Astrocyte (in vitro differentiated cells and primary cell): Measurements from ENCODE around the gene STUB1. TPM values are rescaled to one million over a fixed set of nuclear protein-coding genes. Genes with fewer than 3 reads are reported as not detected.
A peak's percentile ranks its signal among the peaks of the same experiment; 100 is the strongest.

Experiments used
- DNase-seq: peaks from one replicate; pipeline ENCODE4 v3.0.0-alpha.2; 2010; ENCODE audit warnings: low read depth
- FAIRE-seq: peaks from 2 replicates; lab custom pipeline; 2011; peaks lifted over from hg19 to GRCh38; lab: Jason Lieb, UNC
- H2AFZ ChIP-seq: 2 replicates; pipeline ENCODE4 v1.6.0; 2012; ENCODE audit warnings: low read depth, low read length, inconsistent platforms
- H3K27ac ChIP-seq: 2 replicates; pipeline ENCODE4 v1.5.1; 2011; ENCODE audit warnings: low read depth, low read length, inconsistent platforms
- H3K27me3 ChIP-seq: 2 replicates; pipeline ENCODE4 v1.6.0; 2011; ENCODE audit warnings: low read length, inconsistent platforms; ENCODE audit not compliant: insufficient read depth
- H3K36me3 ChIP-seq: 2 replicates; pipeline ENCODE4 v1.5.1; 2011; ENCODE audit warnings: low read length, inconsistent platforms; ENCODE audit not compliant: insufficient read depth
- H3K4me1 ChIP-seq: 2 replicates; pipeline ENCODE4 v1.5.1; 2011; ENCODE audit warnings: low read length, inconsistent platforms; ENCODE audit not compliant: insufficient read depth
- H3K4me2 ChIP-seq: 2 replicates; pipeline ENCODE4 v1.6.0; 2012; ENCODE audit warnings: low read length, inconsistent platforms
- H3K4me3 ChIP-seq: 2 replicates; pipeline ENCODE4 v1.5.1; 2011; ENCODE audit warnings: low read depth, mild to moderate bottlenecking, low read length, inconsistent platforms; ENCODE audit not compliant: insufficient read depth
- H3K79me2 ChIP-seq: 2 replicates; pipeline ENCODE4 v1.6.0; 2012; ENCODE audit warnings: mild to moderate bottlenecking, low read length, inconsistent platforms; ENCODE audit not compliant: insufficient read depth
- H3K9ac ChIP-seq: 2 replicates; pipeline ENCODE4 v1.6.0; 2012; ENCODE audit warnings: mild to moderate bottlenecking, low read length, inconsistent platforms
- H3K9me3 ChIP-seq: 2 replicates; pipeline ENCODE4 v1.5.1; 2012; ENCODE audit warnings: low read depth, mild to moderate bottlenecking, low read length, inconsistent platforms; ENCODE audit not compliant: insufficient read depth
- H4K20me1 ChIP-seq: 2 replicates; pipeline ENCODE4 v1.6.0; 2012; ENCODE audit warnings: low read length, inconsistent platforms; ENCODE audit not compliant: insufficient read depth
- H3K27ac Mint-ChIP-seq: one replicate; pipeline ENCODE4 v1.8.0; 2021; ENCODE audit warnings: mild to moderate bottlenecking, mixed read lengths; ENCODE audit not compliant: unreplicated experiment
- H3K27me3 Mint-ChIP-seq: one replicate; pipeline ENCODE4 v1.8.0; 2021; ENCODE audit warnings: low read depth, mixed read lengths; ENCODE audit not compliant: unreplicated experiment
- H3K36me3 Mint-ChIP-seq: one replicate; pipeline ENCODE4 v1.8.0; 2021; ENCODE audit warnings: low read depth, mixed read lengths; ENCODE audit not compliant: unreplicated experiment
- H3K4me1 Mint-ChIP-seq: one replicate; pipeline ENCODE4 v1.8.0; 2021; ENCODE audit warnings: low read depth, mixed read lengths; ENCODE audit not compliant: unreplicated experiment
- H3K4me3 Mint-ChIP-seq: one replicate; pipeline ENCODE4 v1.8.0; 2021; ENCODE audit warnings: mild to moderate bottlenecking, moderate library complexity, mixed read lengths; ENCODE audit not compliant: unreplicated experiment
- H3K9me3 Mint-ChIP-seq: one replicate; pipeline ENCODE4 v1.8.0; 2021; ENCODE audit warnings: mild to moderate bottlenecking, mixed read lengths; ENCODE audit not compliant: unreplicated experiment
- EZH2 ChIP-seq: IDR thresholded peaks from 2 replicates; pipeline ENCODE4 v1.6.1; 2012; ENCODE audit warnings: mild to moderate bottlenecking, low read length, inconsistent platforms; ENCODE audit not compliant: insufficient read depth
- total RNA-seq: library from RNA; stranded (reverse); gene quantifications from 2 replicates; pipeline ENCODE4 v1.2.1, GENCODE V29; 2021
- TF ChIP-seq, protein P1 (sequence below): IDR thresholded peaks from 2 replicates; pipeline ENCODE4 v1.5.1; 2011; ENCODE audit warnings: low read depth, mild to moderate bottlenecking, inconsistent platforms, low read length, moderate library complexity; ENCODE audit not compliant: insufficient read depth

Gene STUB1
- total RNA-seq, 1 donor from 2014 or later = 140 TPM

DNA sequence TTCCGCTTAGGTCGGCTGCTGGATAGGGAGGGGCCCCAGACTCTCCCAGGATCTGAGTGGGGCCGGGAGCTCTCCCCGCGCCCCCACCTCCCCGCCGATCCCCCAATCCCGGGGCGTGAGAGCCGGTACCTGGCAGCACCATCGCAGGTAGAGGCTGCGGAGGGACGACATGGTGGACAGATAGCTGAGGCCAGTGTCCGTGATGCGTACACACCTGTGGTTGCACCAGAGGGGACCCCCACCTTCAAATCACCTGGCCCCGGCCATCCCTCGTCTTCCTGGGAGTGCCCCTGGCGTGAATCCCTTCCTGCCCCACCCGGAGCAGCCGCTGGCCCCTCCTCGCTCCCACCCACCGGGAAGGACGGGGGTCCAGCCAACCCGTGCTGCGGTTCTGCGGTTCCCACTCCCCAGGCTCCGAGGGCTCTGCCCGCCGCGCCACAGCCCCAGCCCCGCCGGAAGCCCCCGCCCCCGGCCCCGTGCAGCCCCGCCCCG lies 14.7 kb downstream of the STUB1 start:
- H3K36me3 Mint-ChIP-seq = no peaks in the 10 kb centered on the region
- H3K27me3 Mint-ChIP-seq = peaks cover 39% of the 10 kb centered on the region
- H3K4me3 Mint-ChIP-seq = no peak overlapping the region

GRCh38 chr16:695355-696089 lies 15.3 kb downstream of the STUB1 start:
- peaks cover 13% of the 10 kb centered on the region for H3K27me3 ChIP-seq
- H3K4me2 ChIP-seq = no peak overlapping the region
- Mint-ChIP-seq H3K9me3 (no peaks in the 10 kb centered on the region), H3K27me3 (peaks cover 39% of the 10 kb centered on the region), H3K27ac (no peak overlapping the region), H3K36me3 (no peaks in the 10 kb centered on the region), H3K4me3 (no peak overlapping the region), H3K4me1 (peaks cover 2% of the 10 kb centered on the region)
- FAIRE-seq (no peak), DNase-seq (no peak)
- H3K36me3 ChIP-seq = no peaks in the 10 kb centered on the region
- no peaks in the 10 kb centered on the region for H4K20me1 ChIP-seq
- H3K4me1 ChIP-seq = no peaks in the 10 kb centered on the region
- no peak overlapping the region for H3K9ac ChIP-seq
- no peak overlapping the region for H2AFZ ChIP-seq
- H3K79me2 ChIP-seq = no peaks in the 10 kb centered on the region
- no peak overlapping the region for H3K4me3 ChIP-seq
- no peaks in the 10 kb centered on the region for H3K9me3 ChIP-seq
- TF ChIP-seq EZH2 = peak; percentile 82
- TF ChIP-seq, protein P1, sequence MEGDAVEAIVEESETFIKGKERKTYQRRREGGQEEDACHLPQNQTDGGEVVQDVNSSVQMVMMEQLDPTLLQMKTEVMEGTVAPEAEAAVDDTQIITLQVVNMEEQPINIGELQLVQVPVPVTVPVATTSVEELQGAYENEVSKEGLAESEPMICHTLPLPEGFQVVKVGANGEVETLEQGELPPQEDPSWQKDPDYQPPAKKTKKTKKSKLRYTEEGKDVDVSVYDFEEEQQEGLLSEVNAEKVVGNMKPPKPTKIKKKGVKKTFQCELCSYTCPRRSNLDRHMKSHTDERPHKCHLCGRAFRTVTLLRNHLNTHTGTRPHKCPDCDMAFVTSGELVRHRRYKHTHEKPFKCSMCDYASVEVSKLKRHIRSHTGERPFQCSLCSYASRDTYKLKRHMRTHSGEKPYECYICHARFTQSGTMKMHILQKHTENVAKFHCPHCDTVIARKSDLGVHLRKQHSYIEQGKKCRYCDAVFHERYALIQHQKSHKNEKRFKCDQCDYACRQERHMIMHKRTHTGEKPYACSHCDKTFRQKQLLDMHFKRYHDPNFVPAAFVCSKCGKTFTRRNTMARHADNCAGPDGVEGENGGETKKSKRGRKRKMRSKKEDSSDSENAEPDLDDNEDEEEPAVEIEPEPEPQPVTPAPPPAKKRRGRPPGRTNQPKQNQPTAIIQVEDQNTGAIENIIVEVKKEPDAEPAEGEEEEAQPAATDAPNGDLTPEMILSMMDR = no peak
- H3K27ac ChIP-seq = no peak overlapping the region

More for the DNA sequence above, 14.7 kb downstream of the STUB1 start:
- Histone ChIP-seq H3K9me3 (no peaks in the 10 kb centered on the region), H3K4me3 (no peak overlapping the region), H3K27ac (no peak overlapping the region), H3K4me2 (no peak overlapping the region), H3K9ac (no peak overlapping the region), H2AFZ (no peak overlapping the region), H3K27me3 (peaks cover 13% of the 10 kb centered on the region), H3K4me1 (no peaks in the 10 kb centered on the region), H3K36me3 (no peaks in the 10 kb centered on the region), H3K79me2 (peaks cover under 1% of the 10 kb centered on the region), H4K20me1 (no peaks in the 10 kb centered on the region)
- FAIRE-seq (no peak), DNase-seq (no peak)
- H3K9me3 Mint-ChIP-seq = no peaks in the 10 kb centered on the region
- no peak overlapping the region for H3K27ac Mint-ChIP-seq
- H3K4me1 Mint-ChIP-seq = peaks cover 2% of the 10 kb centered on the region
- TF ChIP-seq, protein P1 = no peak
- peak; percentile 6 for TF ChIP-seq EZH2
